Stimulated activated CD8-positive, alpha-beta memory T cell treated with anti-CD3 and anti-CD28 coated beads, Interleukin-15, amount 100 ng/mL, for 4 hours (primary cell): ENCODE measurements around the gene IQSEC1.

Experiments
- DNase-seq, 2 donors: peaks; one replicate each; pipeline ENCODE4 v3.0.0-alpha.2; 2020; ENCODE audit warnings: low read depth in 2 of 2

The IQSEC1 gene

DNA sequence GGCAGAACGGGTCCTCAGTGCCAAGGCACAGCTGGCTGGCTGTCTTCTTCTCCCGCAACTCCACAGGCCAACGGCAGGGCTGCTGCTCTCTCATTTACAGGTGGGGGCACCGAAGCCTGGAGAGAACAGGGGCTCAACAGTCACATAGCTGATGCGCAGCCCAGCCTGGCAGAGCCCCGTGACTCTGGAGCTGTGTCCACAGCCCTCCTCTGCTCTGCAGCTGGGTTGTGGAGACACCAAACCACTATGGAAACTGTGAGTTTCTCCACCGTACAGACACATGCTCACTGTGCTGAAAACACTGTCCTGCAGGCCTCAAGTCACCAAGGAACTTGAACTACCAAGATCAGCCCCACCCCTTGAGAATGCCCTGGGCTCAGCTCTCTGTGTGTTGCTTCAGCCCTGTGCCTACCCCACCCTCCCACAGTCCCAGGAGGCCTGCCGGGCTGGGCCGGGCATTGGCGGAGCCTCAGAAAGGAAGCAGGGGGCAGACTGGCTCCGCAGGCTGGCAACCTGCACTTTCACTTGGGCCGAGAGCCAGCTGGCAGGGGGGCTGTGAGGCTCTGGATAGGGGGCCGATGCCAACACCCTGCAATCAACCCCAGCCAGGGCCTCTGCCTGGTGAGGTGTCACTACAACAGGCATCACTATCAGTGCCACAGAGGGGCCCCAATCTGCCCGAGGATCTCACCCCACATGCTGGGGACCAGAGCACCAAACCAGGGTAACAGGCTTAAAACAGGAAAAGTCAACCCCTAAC lies 118.2 kb downstream of the IQSEC1 start:
- no peak for DNase-seq

DNA sequence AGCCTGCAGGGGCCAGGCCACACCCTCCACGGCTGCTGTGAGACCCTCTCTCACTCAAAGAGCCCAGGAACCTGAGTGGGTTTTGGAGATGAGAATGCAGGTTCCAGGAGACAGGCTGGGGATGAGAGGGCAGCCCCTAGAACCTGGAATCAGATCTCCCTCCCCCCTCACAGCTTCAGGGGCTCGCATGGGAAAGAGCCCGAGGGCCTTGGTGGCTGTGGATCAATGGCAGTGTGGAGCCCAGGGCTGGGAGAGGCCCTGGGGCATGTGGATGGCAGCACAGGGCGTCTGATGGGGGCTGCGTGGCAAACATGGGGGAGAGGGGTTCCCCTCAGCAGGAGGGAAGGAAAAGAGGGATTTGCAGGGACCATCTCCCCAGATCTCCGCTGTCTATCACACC lies 119.0 kb downstream of the IQSEC1 start:
- no peak for DNase-seq

DNA sequence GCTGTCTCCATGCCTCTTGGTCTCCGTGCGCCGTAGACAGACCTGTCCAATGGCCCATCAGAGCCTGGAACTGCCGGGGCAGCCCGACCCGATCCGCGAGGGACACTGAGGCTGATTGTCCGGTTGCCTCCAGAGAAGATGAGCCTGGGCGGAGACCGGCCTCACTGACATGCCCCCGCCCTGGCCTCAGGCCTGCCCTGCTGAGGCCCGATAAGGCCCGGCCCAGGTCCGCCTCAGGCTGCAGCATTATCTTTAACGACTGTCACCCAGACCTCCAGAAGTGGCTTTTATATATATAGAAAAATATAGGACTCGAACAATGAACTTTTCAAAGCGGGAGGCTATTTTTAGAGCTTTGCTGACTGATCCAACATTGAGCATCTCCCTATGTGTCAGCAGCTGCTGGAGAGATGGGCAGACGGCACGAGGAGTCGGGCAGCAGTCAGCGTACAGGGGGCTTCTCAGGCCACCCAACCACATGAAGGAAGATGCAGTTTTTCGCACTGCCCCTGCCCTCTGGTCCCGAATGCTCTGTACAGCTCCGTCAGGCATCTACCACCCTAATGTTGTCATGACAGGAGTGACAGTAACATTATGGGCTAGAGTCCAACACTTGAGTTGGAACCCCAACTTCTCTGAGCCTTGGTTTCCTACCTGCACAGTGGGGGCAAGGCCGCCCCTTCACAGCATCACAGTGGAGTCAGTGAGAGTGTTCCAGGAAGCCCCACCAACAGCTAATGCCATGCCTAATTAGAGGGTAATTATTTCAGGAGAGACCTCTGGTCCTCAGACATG lies 119.8 kb downstream of the IQSEC1 start:
- DNase-seq: no peak

DNA sequence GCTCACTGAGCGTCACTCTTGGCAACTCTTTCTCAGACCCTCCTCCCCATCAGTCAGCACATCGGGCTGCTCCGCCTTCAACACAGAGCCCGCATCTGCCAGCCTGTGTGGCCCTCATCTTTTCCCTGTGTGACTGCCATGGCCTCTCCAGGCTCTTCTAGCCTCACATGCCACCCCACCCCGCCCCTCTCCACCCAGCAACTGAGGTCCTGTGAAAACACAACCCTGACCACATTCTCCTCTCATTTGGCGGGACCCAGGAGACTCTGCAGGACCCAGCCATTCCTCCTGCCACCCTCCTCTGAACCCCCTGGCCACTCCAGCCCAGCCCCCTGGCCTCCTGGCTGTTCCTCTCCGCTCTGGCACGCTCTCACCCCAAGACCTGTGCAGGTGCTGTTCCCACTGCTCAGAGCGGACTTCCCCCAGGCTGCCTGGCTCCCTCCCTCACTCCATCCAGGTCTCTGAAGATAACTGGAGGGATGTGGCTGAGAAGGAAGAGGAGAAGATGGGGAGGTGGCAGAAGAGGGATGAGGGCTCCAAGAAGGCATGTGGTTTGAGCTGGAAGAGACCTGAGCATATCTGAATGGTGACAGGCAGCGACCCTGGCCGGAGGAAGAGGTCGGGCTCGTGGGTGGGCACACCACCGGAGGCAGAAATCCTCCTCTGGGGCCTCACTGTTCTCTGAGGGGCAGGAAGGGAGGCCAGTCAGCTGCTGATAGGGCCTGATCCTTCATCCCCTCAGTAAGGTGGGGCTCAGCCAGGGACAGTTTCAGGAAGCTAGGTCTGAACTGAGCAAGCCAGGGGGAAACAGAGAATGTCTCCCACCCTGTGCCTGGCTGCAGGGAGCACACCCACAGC lies 120.7 kb downstream of the IQSEC1 start:
- DNase-seq: no peak

DNA sequence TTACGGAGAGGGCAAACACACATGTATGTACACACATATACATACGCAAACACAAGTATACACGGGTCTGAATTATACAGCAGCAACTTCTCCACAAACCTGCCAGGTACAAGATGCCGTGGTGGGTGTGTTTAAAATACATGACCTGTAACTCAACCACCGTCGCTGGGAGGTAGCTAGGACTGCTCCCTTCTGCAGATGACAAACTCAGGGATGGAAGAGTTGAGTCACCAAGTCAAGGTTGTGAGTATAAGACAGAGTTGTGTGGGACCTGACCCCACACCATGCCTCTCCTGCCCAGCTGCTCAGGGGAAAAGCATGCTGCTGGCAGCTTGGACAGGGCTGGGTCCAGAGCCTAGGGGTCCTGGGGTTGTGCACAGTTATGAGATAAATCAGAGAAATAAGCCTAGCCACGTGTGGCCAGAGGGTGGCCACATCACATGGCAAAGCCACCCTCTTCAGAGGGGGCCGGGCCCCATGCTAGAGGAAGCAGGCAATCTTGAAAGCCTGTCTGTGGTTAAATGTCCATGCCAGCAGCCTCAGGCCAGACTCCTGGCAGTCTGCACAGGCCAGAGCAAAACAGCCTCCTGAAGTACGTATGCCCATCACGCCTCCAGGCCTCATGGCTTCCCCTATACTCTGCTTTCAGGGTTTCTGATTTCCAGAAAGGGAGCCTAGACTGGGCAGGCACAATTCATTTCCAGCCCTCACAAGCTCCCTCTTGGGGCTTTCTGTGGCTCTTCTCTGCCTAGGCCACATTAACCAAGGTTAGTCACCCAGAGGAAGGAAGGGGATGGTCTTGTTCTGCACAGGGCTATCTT lies 124.1 kb downstream of the IQSEC1 start:
- DNase-seq: no peak

DNA sequence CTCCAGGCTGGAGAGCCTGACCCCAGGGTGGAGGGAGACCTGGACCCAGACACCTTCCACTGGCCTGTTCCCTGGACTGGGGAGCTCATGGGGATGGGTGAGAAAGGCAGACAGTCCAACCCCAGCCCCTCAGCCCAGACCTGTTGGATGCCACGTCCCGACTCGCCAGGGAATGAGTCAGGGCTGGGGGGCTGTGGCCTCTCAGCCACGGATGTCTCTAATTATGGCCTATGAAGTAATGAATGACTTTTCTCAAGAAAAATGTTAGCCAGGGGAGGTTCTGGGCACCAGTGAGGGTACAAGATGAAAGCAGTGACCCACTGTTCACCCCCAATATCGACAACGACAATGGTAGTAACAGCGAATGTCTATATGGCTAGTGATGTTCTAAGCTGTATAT lies 124.9 kb downstream of the IQSEC1 start:
- DNase-seq: no peak

DNA sequence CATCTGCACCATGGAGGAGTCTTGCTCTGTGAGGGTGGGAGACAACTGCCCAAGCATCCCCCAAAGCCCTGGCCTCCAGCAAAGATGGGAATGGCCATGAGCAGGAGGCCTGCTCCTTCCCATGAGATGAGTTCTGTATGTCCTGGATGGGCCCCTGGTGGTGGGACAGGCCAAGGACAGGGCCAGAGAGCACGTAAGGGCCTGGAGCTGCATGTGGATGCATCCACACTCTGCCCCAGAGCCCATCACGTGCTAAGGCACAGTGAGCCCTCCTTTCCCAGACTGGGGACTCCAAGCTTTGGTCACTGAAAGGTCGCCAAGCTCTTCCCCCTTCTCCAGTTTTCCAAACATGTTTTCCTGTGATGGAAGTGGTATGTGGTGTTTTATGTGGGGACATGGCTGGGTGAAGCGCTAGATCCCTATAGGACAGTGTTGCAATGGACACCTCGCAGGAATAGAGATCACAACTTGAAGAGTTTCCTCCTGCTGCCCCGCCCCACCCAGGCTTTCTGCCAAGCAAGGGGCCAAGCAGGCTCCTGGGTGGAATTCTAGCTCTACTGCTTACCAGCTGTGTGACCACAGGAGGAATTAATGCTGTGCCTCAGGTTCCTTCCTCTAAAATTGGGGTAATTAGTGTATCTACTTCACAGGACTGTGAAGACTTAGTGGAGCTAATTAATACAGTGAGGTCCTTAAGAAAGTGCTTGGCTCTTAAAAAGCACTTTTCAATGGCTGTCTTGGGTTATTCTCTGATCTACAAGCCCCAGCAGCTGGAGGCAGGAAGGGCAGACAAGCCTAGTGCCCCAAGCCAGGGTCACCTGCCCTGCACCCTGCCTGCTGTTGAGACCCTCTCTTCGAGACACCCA lies 125.5 kb downstream of the IQSEC1 start:
- no peak for DNase-seq

DNA sequence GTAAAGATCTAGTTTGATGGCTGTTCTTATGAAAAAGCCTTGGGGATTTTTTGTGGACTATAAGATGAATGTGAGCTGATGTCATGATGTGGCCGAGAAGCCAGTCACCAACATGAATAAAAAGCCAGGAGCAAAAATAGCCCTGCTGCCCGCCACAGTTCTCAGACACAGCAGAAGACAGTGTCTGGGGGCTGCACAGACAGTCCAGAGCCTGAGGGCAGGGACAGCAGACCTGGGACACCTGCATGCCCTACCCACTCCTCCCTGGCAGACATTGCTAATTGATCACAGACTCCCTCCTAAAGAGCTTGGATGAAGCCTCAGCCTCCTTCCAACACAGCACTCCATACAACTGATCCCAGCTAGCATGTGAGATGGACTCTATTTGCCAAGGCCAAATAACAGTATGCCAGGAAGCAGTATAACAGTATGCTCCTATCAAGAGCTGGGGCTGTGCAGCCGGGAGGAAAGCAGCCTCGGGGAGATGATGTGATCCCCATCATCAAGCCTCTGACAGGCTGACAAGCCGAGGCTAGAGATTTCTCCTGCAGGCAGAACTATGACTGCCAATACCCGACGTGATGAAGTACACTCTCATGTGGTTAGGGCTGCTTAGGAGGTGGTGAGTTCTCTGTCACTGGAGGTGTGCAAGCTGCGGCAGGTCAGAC lies 126.4 kb downstream of the IQSEC1 start:
- no peak for DNase-seq

DNA sequence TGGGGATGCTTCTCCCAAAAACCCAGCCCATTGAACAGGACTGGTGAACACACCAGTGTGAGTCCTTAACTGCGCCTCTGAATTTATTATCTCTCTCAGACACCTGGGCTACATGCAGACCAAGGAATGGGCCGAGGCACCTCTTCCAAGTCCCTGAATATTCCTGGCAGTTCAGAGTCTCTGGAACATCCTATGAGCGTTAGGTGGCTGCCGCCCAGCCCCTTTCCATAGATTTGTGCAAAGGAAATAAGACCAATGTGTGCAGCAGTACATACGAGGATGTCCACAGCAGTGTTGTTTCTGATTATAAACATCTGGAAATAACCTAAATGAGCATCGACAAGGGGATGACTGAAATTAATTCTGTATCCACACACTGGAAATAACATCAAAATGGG lies 127.0 kb downstream of the IQSEC1 start:
- no peak for DNase-seq

DNA sequence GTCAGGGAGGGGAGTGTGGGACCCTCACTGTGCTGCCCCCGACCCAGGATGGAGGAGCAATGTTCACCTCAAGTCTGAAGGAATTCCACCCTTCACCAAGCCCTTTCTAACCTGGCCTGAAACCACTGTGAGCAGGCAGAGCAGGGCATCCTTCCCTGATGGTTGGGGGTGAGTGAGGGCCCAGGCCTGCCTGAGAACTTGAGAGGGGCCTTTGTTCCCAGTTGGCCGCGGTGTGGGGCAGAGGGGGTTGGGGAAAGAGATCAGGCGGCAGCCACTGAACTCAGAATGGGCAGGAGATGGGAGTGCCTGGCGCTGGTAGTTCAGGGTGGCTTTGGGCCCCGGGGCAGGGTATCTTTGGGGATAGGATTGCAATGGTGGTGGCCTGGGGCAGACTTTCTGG lies 128.4 kb downstream of the IQSEC1 start:
- no peak for DNase-seq

DNA sequence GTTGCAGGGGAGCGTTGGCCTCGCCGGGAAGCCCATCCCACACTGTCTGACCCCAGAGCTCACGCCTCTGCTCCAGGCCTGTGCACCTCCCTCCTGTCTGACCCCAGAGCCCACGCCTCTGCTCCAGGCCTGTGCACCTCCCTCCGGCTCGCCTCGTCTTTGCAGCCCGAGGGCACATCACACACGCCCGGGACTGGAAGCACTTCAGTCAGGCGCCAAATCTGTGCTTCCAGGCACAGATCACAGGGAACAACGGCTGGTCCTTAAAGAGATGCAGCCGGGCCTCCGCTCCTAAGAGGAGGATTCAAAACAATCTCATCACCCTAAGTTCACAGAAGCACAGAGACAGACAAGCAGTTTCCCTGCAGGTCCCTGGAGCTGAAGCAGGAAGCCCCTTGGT lies 128.8 kb downstream of the IQSEC1 start:
- DNase-seq: no peak

DNA sequence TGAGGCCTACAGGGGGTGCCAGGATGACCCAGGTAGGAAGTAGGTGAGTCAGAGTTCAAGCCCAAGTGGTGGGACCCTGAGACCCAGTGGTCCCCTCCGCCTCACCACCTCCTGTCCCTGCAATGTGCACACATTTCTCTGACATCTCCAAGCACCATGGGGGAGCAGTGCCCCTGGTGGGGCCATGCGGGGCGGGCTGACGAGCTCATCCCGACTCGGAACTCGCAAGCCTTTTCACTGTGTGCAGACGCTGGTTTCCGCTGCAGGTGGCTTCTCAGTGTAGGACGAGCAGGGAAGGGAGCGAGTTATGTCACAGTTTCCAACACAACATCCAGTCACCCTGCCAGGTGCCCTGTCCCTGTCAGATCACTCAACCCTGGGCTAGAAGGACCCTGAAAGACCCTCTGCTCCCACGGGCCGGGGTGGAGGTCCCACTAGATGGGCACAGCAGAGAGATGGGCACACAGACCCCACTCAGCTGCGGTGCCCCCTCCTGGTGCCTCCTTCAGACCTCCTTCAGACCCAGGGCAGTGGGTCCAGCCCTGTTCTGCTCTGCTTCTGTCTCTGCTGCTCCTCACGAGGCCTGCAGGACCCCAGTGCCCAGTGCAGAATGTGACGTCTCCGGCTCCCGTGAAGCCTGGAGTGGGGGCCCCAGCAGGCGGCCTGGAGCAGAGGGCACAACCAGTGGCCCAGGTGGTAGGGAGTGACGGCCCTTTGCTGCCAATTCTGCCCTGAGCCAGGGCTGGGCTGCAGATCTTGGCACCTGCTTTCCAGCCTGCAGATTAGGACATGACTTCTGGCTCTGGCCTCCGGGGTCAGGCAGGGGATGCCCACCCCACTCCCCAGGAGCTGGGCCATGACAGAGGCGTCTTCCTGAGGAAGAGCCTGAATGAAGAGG lies 129.9 kb downstream of the IQSEC1 start:
- DNase-seq: no peak

DNA sequence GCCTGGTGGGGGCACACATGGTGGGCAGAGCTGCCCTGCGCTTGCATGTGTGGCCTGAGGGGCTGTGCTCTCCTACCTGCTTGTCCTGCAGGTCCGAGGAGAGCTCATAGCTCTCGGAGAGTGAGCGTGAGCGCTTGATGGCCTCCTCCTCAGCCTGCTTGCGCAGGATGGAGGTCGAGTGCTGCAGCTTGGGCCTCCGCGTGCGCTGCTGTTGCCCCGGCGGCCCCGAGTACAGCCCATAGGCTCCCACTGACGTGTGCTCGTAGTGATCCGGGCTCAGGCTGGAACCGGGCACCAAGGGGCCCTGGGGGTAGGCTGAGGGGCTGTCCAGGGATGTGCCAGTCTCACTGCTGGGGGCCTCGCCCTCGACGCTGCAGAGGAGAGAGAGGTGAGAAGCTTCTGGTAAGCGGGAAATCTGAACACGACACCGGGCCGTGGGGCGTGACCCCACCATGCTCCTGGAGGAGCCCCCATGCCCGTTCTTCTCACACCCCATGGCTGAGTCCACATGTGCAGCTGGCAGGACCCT lies 131.7 kb downstream of the IQSEC1 start:
- DNase-seq: no peak

DNA sequence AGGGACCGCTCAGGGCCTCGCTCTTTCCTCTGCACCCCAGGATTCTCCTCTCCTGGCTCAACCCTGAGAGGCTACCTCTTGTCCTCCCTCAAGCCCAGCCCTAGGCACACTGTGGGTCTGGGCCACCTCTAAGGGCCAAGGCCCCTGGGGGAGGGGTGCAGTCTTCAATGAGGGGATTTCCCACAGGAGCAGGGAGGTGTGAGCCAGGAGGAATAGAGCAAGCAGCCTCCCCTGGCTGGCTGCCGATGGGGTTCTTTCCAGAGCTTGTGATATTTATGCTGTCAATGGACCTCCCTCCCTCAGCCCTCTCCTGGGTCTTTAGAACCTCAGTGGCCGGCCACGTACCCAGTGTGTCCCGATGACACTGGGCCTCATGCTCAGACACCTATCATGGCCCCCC lies 132.4 kb downstream of the IQSEC1 start:
- no peak for DNase-seq

DNA sequence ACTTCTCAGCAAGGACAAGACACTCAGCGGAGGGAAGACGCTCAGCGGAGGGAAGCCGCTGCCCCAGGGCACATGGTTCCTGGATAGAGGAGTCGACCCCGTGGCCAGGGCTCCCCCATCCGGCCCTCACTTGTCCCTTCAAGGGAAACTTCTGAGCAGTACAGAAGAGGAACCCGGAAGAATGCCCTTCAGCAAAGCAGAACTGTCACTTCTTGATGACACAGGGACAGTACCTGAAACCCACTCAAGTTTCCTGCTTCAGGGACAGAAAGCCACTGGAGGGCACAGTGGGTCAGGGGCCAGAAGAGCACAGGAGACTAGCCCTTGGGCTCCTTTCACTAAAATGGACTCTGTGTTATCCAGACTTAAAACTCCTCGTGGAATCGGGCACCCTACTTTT lies 134.1 kb downstream of the IQSEC1 start:
- DNase-seq: no peak

DNA sequence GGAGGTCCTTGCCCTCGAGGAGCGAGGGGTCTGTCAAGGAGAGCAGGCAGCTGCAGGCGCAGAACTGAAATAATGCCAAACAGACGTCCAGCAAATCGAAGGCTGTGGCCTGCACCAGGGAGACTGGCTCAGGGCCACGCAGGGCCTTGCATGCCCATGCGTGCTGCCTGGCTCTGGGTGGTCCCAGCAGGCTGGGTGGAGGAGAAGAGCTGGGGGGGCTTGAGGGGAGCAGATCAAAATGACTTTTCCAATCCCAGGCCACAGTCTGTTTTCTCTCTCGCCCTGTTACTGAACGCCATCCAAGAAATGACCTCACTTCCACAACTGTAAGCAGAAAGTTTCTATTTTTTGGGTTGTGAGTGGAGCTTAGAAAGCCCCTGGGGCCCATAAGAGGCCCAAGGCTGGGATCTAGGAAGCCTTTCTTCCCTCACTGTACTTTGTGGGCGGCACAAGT lies 134.9 kb downstream of the IQSEC1 start:
- no peak for DNase-seq

DNA sequence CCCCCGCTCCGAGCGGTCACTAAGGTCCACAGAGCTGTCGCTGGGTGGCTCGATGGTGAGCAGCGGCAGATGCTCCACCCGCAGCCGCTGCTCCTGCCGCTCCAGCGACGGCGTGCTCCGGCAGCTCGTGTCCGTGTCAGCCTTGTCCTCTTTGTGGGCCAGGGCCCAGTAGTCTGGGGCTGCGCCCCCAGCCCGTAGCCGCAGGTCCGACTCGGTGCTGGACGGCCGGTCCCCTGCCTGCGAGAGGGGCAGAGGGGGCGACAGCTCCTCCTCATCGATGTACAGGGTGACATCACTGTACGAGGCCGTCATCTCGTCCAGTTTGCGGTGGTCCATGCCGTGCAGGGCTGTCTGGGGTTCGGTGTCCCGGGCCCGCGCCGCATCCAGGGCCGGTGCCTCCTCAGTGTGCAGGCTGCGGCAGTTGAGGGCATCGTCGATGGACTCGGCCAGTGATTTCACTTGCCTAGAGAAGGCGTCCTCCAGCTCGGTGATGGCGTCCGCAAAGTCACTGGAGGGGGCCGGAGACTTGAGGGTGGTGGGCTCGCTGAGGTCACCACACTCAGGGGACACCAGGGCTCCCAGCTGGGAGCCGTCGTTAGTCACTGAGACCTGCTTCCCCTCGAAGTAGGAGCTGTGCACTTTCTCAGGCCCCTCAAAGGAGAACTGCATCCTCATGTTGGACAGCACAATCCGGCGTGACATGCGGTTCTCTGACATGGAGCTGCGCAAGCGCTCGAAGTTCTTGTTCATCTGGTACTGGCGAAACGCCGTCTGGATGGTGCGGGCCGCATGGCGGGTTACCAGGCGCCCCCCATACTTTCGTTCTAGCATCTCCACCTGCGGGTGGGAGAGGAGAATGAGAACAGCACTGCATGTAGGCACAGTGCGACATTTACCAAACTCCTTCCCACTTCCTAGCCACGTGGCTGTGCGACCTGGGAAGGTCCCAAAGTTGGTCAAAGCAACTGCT lies 137.1 kb downstream of the IQSEC1 start:
- no peak for DNase-seq
